Endothelial cell (in vitro differentiated cells): ENCODE data around the gene TMEFF2. TPM values are rescaled to one million over a fixed set of nuclear protein-coding genes. Genes with fewer than 3 reads are reported as not detected.
"Not testable (repeated sequence)": the region's sequence is repeated elsewhere in the genome, so short reads cannot be mapped to it uniquely, and the experiment has no call there.

ENCODE experiments used
- DNase-seq: peaks from one replicate; pipeline ENCODE4 v3.0.0; 2021; ENCODE audit warnings: low spot score
- H3K27ac Mint-ChIP-seq: one replicate; pipeline ENCODE4 v1.8.0; 2021; ENCODE audit warnings: mixed read lengths, inconsistent platforms; ENCODE audit not compliant: unreplicated experiment
- H3K27me3 Mint-ChIP-seq: one replicate; pipeline ENCODE4 v1.8.0; 2021; ENCODE audit warnings: mild to moderate bottlenecking, moderate library complexity, mixed read lengths, inconsistent platforms; ENCODE audit not compliant: unreplicated experiment
- H3K36me3 Mint-ChIP-seq: one replicate; pipeline ENCODE4 v1.8.0; 2021; ENCODE audit warnings: mild to moderate bottlenecking, low read depth, mixed read lengths, inconsistent platforms; ENCODE audit not compliant: unreplicated experiment
- H3K4me1 Mint-ChIP-seq: one replicate; pipeline ENCODE4 v1.8.0; 2021; ENCODE audit warnings: mild to moderate bottlenecking, mixed read lengths, inconsistent platforms; ENCODE audit not compliant: unreplicated experiment
- H3K4me3 Mint-ChIP-seq: one replicate; pipeline ENCODE4 v1.8.0; 2021; ENCODE audit warnings: mild to moderate bottlenecking, mixed read lengths, inconsistent platforms; ENCODE audit not compliant: unreplicated experiment
- H3K9me3 Mint-ChIP-seq: one replicate; pipeline ENCODE4 v1.8.0; 2021; ENCODE audit warnings: mixed read lengths, inconsistent platforms; ENCODE audit not compliant: unreplicated experiment
- CTCF ChIP-seq: fragments of 200-600 bp; sonication (generic); IDR thresholded peaks from one replicate; pipeline ENCODE4 v1.5.0; 2021; ENCODE audit warnings: antibody characterized with exemption; ENCODE audit not compliant: unreplicated experiment
- total RNA-seq: library from RNA; stranded (reverse); fragmentation: NEBNext Ultra II Directional; extraction: Animal tissue kit (Norgen Biotek cat#: 25700); gene quantifications from one replicate; pipeline ENCODE4 v1.2.1, GENCODE V29; 2021; ENCODE audit not compliant: unreplicated experiment

The TMEFF2 gene
- total RNA-seq, 1 donor from 2014 or later: 0.10 TPM

DNA sequence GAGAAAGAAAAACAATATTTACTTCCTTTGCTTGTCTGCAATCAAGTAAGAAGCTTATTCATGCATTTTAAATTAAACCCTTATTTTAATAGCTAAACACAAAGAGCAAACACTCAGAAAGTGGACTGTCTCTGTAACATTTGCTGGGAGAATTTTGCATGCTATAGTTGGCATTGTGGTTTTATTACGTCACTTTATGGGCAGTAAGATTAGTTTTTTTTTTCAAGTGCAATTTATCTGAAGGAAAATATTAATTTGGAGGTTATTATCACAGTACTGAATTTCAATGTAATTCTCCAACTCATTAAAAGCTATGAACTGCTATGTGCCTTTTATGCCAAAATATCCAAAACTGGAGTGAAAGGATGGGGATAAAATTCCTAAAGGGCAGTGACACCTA is 103.3 kb downstream of the TMEFF2 start:
- Mint-ChIP-seq H3K9me3 (no peaks in the 10 kb centered on the region), H3K4me1 (no peaks in the 10 kb centered on the region), H3K27ac (no peak overlapping the region), H3K27me3 (no peaks in the 10 kb centered on the region), H3K36me3 (no peaks in the 10 kb centered on the region), H3K4me3 (no peak overlapping the region)
- TF ChIP-seq CTCF: no peak
- no peak for DNase-seq

DNA sequence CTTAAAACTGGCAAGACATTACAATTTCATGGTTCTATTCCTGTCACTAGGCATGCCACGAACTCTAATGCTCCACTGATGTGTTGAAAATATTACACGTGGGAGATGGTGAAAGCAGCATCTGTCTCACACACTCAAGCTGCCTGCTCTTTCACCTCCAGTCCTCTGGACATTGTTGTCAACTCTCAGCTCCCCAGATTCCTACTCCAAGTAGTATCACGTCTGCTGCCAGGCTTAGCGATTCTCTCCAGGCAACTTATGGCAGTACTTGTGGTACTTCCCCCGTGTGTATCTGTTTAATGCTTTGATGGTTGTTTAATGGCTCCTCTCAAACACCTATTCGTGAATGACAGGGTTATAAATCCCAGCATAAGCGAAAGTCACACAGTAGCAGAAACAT is 103.8 kb downstream of the TMEFF2 start:
- no peaks in the 10 kb centered on the region for H3K27me3 Mint-ChIP-seq
- H3K36me3 Mint-ChIP-seq: no peaks in the 10 kb centered on the region
- H3K27ac Mint-ChIP-seq: no peak overlapping the region
- no peak overlapping the region for H3K4me3 Mint-ChIP-seq
- TF ChIP-seq CTCF: no peak
- H3K4me1 Mint-ChIP-seq: no peaks in the 10 kb centered on the region
- DNase-seq: no peak
- H3K9me3 Mint-ChIP-seq: no peaks in the 10 kb centered on the region

DNA sequence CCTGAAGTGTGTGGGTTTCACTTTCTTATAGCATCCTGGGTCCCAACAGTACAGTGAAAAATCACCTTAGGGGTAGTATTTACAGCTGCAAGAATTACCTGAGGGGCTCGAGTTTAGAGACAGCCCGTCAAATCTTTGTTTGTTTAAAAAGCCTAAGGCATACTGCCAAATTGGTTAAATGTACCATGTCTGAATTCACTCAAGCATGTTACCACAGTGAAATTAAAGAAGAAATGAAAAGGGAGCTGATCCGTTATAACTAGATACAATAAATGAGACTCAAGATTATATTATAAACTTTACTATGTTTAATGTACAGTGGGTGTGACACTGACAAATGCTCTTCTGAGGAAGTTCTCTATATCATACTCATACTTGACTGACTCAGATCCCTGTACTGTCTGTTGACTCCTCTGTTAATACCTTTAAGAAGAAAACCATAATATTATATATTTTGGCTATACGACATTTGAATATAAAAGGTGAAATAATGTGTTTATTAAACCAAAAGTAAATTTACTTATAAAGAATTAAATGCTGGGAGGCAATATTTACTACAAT is 107.3 kb downstream of the TMEFF2 start:
- H3K27me3 Mint-ChIP-seq: no peaks in the 10 kb centered on the region
- H3K9me3 Mint-ChIP-seq: no peaks in the 10 kb centered on the region
- no peak for TF ChIP-seq CTCF
- no peak overlapping the region for H3K27ac Mint-ChIP-seq
- DNase-seq: no peak
- H3K4me3 Mint-ChIP-seq: no peak overlapping the region
- H3K36me3 Mint-ChIP-seq: no peaks in the 10 kb centered on the region
- H3K4me1 Mint-ChIP-seq: no peaks in the 10 kb centered on the region

DNA sequence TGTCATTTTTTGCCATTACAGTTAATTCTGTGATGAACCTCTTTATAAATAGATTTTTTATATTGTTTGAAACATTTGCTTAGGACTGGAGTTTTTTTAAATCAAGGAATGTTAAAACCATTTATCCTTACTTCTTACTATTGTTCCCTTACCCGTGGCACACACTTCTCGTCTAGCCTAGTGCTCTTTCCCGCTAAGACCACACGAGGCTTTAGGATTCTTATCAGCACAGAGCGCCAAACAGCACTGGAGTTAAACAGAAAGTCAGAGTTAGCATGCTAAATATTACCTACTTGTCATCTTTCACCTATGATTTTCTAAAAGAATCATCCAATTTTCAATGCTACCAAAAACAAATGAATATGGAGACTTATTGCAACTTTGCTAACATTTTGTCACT is 112.6 kb downstream of the TMEFF2 start:
- H3K4me1 Mint-ChIP-seq: no peaks in the 10 kb centered on the region
- no peak overlapping the region for H3K4me3 Mint-ChIP-seq
- no peaks in the 10 kb centered on the region for H3K9me3 Mint-ChIP-seq
- H3K27ac Mint-ChIP-seq: no peak overlapping the region
- H3K36me3 Mint-ChIP-seq: no peaks in the 10 kb centered on the region
- no peaks in the 10 kb centered on the region for H3K27me3 Mint-ChIP-seq
- DNase-seq: no peak
- no peak for TF ChIP-seq CTCF

DNA sequence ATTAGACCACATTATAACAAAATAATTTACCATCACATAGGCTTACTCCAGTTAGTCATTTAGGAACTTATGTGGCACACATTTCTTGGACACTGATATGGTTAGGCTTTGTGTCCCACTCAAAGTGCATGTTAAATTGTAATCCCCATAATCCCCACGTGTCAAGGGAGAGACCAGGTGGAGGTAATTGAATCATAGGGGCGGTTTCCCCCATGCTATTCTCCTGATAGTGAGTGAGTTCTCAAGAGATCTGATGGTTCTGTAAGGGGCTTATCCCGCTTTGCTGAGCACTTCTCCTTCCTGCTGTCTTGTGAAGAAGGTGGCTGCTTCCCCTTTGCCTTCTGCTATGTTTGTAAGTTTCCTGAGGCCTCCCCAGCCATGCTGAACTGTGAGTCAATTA is 114.6 kb downstream of the TMEFF2 start:
- DNase-seq, H3K36me3 Mint-ChIP-seq, H3K27ac Mint-ChIP-seq, H3K27me3 Mint-ChIP-seq, H3K4me3 Mint-ChIP-seq, H3K9me3 Mint-ChIP-seq, H3K4me1 Mint-ChIP-seq: not testable (repeated sequence)
